ENCODE measurements around the gene CCDC106. TPM values are rescaled to one million over a fixed set of nuclear protein-coding genes. Genes with fewer than 3 reads are reported as not detected.

CCDC106 gene
- total RNA-seq, 2 experiments from 2014 or later: 29.0 to 30.1 TPM

- no TSS peak for BruUV-seq (replicated peaks)
- H3K4me3 ChIP-seq (ENCODE audit: low read depth, low read length, poor library complexity, severe bottlenecking): no peak overlapping the region
- intact Hi-C loops (cut with micrococcal nuclease; ENCODE audit: unreplicated experiment): no loop called here
- peaks cover 12% of the 10 kb centered on the region for H3K79me2 ChIP-seq (ENCODE audit: insufficient read depth, low read depth, low read length)
- no peaks in the 10 kb centered on the region for H4K20me1 ChIP-seq (ENCODE audit: insufficient read depth, low read length)
- no peak overlapping the region for H3K4me2 ChIP-seq (ENCODE audit: low read length)
- H3K27ac ChIP-seq (ENCODE audit: low read depth, low read length, poor library complexity, severe bottlenecking): no peak overlapping the region
- POLR2A ChIA-PET: no interaction called here
- CTCF ChIA-PET (ENCODE audit: unreplicated experiment): interaction anchor here (0.5 kb wide), 1 partner anchor 273 kb away, joined by 3 read pairs; no protein-coding TSS in a partner anchor
- TF ChIP-seq EZH2phosphoT487 (IDR thresholded peaks at IDR 0.05; ENCODE audit: borderline replicate concordance, low read depth, low read length): no peak
- TF ChIP-seq, protein P1, sequence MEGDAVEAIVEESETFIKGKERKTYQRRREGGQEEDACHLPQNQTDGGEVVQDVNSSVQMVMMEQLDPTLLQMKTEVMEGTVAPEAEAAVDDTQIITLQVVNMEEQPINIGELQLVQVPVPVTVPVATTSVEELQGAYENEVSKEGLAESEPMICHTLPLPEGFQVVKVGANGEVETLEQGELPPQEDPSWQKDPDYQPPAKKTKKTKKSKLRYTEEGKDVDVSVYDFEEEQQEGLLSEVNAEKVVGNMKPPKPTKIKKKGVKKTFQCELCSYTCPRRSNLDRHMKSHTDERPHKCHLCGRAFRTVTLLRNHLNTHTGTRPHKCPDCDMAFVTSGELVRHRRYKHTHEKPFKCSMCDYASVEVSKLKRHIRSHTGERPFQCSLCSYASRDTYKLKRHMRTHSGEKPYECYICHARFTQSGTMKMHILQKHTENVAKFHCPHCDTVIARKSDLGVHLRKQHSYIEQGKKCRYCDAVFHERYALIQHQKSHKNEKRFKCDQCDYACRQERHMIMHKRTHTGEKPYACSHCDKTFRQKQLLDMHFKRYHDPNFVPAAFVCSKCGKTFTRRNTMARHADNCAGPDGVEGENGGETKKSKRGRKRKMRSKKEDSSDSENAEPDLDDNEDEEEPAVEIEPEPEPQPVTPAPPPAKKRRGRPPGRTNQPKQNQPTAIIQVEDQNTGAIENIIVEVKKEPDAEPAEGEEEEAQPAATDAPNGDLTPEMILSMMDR (conservative IDR thresholded peaks at IDR 0.05; ENCODE audit: low read length): no peak
- no peak overlapping the region for H2AFZ ChIP-seq (ENCODE audit: low read length)
- H3K36me3 ChIP-seq (ENCODE audit: insufficient read depth, low read length): peaks cover 48% of the 10 kb centered on the region
- peaks cover under 1% of the 10 kb centered on the region for H3K4me1 ChIP-seq (ENCODE audit: insufficient read depth, low read length, poor library complexity, severe bottlenecking)
- no peak for DNase-seq (ENCODE audit: low spot score)
- no peaks in the 10 kb centered on the region for H3K9me3 ChIP-seq (ENCODE audit: low read length)
- H3K9me2 ChIP-seq (ENCODE audit: insufficient read depth, low read length): no peaks in the 10 kb centered on the region
These were observed 35.9 kb upstream of the CCDC106 start for GRCh38 chr19:55611983-55612645.

GRCh38 chr19:55613396-55613795, 34.6 kb upstream of the CCDC106 start:
- Histone ChIP-seq H2AFZ (ENCODE audit: low read length) (no peak overlapping the region), H3K36me3 (ENCODE audit: insufficient read depth, low read length) (peaks cover 53% of the 10 kb centered on the region), H3K4me2 (ENCODE audit: low read length) (no peak overlapping the region), H3K4me1 (ENCODE audit: insufficient read depth, low read length, poor library complexity, severe bottlenecking) (no peaks in the 10 kb centered on the region), H3K4me3 (ENCODE audit: low read depth, low read length, poor library complexity, severe bottlenecking) (no peak overlapping the region), H3K9me3 (ENCODE audit: low read length) (no peaks in the 10 kb centered on the region), H3K27ac (ENCODE audit: low read depth, low read length, poor library complexity, severe bottlenecking) (no peak overlapping the region), H3K79me2 (ENCODE audit: insufficient read depth, low read depth, low read length) (0 out of 2 replicates have a peak, but pooled peaks cover 3% of the 10 kb centered on the region), H3K9me2 (ENCODE audit: insufficient read depth, low read length) (no peaks in the 10 kb centered on the region), H4K20me1 (ENCODE audit: insufficient read depth, low read length) (no peaks in the 10 kb centered on the region)
- intact Hi-C loops (cut with micrococcal nuclease; ENCODE audit: unreplicated experiment): no loop called here
- TF ChIP-seq, protein P1 (conservative IDR thresholded peaks at IDR 0.05; ENCODE audit: low read length): no peak
- no peak for TF ChIP-seq EZH2phosphoT487 (IDR thresholded peaks at IDR 0.05; ENCODE audit: borderline replicate concordance, low read depth, low read length)
- ChIA-PET POLR2A (no interaction called here), CTCF (ENCODE audit: unreplicated experiment) (no interaction called here)
- no peak for DNase-seq (ENCODE audit: low spot score)
- no TSS peak for BruUV-seq (replicated peaks)

DNA sequence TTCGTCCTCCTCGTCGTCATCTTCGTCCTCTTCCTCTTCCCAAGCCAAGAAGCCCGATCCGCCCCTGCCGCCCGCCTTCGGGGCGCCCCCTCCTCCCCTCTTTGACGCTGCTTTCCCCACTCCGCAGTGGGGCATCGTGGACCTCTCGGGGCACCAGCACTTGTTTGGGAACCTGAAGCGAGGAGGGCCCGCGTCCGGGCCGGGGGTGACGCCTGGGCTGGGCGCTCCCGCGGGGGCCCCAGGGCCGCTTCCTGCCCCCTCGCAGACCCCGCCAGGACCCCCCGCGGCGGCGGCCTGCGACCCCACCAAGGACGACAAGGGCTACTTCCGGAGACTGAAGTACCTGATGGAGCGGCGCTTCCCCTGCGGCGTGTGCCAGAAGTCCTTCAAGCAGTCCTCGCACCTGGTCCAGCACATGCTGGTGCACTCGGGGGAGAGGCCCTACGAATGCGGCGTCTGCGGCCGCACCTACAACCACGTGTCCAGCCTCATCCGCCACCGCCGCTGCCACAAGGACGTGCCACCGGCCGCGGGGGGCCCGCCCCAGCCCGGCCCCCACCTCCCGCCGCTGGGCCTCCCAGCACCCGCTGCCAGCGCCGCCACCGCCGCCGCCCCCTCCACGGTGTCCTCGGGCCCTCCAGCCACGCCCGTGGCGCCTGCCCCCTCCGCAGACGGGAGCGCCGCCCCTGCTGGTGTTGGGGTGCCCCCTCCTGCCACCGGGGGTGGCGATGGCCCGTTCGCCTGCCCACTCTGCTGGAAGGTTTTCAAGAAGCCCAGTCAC, 33.9 kb upstream of the CCDC106 start:
- no peak for DNase-seq (ENCODE audit: low spot score)
- POLR2A ChIA-PET: no interaction called here
- H2AFZ ChIP-seq (ENCODE audit: low read length): no peak overlapping the region
- no peaks in the 10 kb centered on the region for H3K9me3 ChIP-seq (ENCODE audit: low read length)
- H3K79me2 ChIP-seq (ENCODE audit: insufficient read depth, low read depth, low read length): no peaks in the 10 kb centered on the region
- H3K9me2 ChIP-seq (ENCODE audit: insufficient read depth, low read length): no peaks in the 10 kb centered on the region
- H4K20me1 ChIP-seq (ENCODE audit: insufficient read depth, low read length): no peaks in the 10 kb centered on the region
- H3K27ac ChIP-seq (ENCODE audit: low read depth, low read length, poor library complexity, severe bottlenecking): no peak overlapping the region
- intact Hi-C loops (cut with micrococcal nuclease; ENCODE audit: unreplicated experiment): no loop called here
- no peak overlapping the region for H3K4me3 ChIP-seq (ENCODE audit: low read depth, low read length, poor library complexity, severe bottlenecking)
- H3K4me2 ChIP-seq (ENCODE audit: low read length): no peak overlapping the region
- peaks cover 47% of the 10 kb centered on the region for H3K36me3 ChIP-seq (ENCODE audit: insufficient read depth, low read length)
- H3K4me1 ChIP-seq (ENCODE audit: insufficient read depth, low read length, poor library complexity, severe bottlenecking): no peaks in the 10 kb centered on the region
- no peak for TF ChIP-seq EZH2phosphoT487 (IDR thresholded peaks at IDR 0.05; ENCODE audit: borderline replicate concordance, low read depth, low read length)
- TF ChIP-seq, protein P1 (conservative IDR thresholded peaks at IDR 0.05; ENCODE audit: low read length): no peak
- no TSS peak for BruUV-seq (replicated peaks)
- CTCF ChIA-PET (ENCODE audit: unreplicated experiment): no interaction called here

All from OCI-LY7 (cell line).